HG03432 (cell line): ENCODE results near the gene UGT1A8.
"Not testable (repeated sequence)": the region's sequence is repeated elsewhere in the genome, so short reads cannot be mapped to it uniquely, and the experiment has no call there.

ENCODE experiments used
- ATAC-seq: cut with Tn5 transposase; IDR thresholded peaks from one replicate; pipeline ENCODE4 v1.9.1; 2021; ENCODE audit warnings: mild to moderate bottlenecking, moderate library complexity; ENCODE audit not compliant: unreplicated experiment

UGT1A8 gene

DNA sequence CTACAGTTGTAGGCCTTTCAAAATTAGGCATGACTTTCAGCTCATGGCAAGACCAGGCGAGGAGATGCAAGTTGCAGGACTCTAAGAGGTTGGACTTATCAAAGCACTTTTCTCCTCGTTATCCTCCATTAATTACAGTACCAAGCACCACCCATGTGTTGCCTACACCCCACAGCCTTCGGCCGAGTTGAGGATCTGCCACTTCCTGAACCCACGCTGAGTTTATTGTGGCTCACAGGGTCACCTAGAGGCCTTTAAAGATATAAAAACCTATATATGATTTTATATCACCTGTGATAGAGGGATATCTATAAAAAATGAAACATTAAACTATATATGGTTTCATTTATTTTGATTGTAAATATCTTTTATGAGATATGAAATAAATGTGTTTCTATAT is 21.4 kb downstream of the UGT1A8 start:
- ATAC-seq: no peak

DNA sequence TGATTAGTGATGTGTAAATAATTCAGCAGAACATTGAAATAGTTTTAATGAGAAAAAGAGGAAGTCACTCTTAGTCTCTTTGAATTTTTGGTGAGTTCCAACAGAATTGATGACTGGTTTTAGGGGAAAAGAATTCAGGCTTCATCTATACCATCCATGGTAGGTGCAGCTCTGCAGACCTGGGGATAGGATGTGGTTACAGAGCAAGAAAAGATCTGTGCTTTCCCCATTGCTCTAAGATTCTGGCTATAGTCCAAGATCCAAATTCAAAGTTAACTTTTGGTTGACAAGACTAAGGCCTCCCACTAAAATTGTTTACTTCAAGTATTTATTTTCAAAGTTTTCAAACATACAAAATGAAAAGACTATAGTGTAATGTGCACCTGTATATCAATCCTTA is 22.4 kb downstream of the UGT1A8 start:
- ATAC-seq: no peak

DNA sequence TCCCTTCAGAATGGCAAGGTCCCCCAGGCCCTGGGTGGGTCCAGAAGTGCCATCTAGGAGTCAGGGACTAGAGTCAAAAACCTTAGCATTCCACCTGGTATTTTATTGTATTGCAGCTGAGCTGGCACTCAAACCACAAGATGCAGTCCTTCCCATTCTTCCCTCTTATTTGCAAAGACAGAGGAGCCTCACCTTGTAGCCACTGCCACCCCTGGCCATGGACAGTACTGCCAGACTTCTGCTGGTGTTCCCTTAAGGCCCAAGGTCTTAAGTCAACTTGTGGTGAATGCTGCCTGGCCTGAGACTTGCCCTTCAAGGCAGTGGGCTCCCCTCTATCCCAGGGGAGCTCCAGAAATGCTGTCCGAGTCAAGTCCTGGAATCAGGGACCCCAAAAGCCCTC is 25.7 kb downstream of the UGT1A8 start:
- ATAC-seq: no peak

DNA sequence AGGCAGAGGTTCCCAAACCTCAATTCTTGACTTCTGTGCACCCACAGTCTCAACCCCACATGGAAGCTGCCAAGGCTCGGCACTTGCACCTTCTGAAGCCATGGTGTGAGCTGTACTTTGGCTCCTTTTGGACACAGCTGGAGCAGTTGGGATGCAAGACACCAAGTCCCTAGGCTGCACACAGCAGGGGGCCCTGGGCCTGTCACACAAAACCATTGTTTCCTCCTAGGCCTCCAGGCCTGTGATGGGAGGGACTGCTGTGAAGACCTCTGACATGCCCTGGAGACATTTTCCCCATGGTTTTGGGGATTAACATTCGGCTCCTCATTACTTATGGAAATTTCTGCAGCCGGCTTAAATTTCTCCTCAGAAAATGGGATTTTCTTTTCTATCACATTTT is 28.6 kb downstream of the UGT1A8 start:
- not testable (repeated sequence) for ATAC-seq

DNA sequence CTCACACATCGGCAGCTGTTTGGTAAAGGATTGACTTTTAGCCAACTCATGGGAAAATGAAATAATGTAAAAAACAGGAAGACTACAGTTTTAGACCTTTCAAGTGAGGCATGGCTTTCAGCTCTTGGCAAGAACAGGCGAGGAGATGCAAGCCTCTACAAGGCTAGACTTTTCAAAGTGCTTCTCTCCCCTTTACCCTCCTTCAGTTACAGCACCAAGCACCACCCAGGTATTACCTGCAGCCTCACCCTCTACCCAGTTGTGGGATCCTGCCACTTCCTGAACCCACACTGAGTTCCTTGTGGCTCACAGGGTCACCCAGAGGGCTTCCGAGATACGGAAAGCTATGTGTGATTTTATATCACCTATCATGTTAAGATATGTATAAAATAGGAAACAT is 33.5 kb downstream of the UGT1A8 start:
- ATAC-seq: no peak

DNA sequence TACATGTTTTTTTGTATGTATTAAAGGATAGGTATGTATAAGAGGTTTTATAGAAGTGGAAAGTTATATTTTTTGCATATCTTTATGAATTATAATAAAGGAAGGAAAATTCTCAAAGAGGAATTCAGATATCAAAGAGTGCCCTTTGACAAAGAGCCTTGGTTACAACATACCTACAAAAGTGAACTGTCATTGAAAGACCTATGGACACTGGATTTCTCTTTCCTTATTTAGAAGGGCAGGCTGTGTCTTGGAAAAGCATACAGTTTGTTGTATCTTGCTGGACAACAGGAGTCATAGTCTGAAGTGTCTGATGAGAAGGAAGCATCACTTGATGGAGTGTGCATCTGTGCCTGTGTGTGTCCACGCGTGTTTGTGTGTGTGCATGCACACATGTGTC is 34.0 kb downstream of the UGT1A8 start:
- ATAC-seq: no peak

DNA sequence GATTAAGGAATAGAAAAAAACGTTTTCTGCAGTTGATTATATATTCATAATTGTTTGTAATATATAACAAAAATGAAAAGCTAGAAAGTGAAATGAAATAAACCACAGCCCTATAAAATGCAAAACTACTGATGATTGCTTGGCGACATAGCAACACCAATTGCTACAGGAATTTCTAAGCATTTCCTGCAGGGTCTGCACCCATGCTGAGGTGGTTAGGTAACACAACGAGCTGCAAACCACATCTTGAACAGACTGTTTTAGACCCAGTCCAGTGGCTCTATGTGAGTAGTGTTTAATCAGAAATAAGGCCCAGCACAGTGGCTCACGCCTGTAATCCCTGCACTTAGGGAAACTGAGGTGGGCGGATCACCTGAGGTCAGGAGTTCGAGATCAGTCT is 37.1 kb downstream of the UGT1A8 start:
- ATAC-seq: no peak

DNA sequence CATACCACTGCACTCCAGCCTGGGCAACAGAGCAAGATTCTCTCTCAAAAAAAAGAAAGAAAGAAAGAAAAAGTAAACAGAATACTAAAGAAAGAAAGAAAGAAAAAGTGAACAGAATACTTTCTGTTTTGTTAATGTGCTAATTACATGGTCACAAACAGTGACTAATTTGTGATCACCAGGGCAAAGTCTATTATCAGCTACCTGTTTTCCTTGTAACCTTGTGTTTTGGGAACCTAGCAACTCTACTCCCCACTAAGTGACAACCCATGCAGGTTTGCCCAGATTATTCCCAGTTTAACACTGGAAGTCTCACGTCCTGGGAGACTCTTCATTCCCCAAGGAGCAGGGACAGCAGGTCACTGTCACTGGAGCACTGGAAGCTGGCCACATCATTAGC is 37.6 kb downstream of the UGT1A8 start:
- no peak for ATAC-seq

DNA sequence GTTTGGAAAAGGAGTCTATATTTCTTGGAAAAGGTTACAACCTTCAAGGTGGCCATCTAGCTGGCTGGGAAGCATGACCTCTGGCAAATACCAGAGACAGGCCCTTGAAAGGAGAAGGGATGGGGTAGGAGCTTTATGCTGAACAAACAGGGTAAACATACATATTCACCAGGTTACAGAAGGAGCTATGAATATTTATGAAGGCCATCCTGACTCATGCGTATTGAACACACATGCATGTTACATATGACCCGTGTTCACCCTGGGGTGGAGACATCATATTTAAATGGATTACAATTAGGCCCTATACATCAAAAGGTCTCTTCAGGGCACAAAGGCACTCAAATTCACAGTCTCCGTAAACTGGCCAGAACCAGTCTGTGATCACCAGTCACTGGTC is 38.5 kb downstream of the UGT1A8 start:
- ATAC-seq: not testable (repeated sequence)

DNA sequence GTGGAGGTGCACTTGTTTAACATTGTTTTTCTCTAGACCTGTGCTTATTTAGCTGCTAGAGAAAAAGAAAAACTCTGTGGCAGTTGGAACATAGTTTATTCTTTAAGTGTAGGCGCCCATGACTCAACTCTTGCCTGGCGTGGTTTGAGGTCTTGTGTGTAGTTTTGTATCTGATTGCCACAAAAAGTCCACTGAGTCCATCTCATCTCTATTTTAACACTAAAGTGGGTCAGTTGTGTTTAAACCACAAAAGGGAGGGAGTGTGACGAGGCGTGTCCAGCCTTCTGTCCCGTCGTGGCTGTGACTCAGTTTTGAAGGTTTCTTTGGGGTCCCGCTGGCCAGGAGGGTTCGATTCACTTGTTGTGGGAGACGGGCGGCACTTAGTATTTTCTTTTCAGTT is 39.0 kb downstream of the UGT1A8 start:
- ATAC-seq: no peak

DNA sequence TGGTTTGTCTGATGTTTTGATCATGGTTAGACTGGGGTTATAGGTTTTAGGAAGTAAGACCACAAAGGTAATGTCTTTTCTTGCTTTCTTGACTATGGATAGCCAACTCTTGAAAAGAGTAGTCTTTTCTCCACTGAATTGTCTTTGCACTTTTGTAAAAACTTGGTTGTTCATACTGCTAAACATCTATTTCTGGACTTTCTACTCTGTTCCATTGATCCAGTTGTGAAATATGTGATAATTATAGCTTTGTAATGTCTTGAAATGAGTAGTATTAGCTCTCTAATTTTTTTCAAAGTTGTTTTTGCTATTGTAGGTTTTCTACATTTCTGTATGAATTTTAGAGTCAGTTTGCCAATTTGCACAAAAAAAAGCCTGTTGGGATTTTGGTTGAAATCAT is 41.2 kb downstream of the UGT1A8 start:
- ATAC-seq: no peak

DNA sequence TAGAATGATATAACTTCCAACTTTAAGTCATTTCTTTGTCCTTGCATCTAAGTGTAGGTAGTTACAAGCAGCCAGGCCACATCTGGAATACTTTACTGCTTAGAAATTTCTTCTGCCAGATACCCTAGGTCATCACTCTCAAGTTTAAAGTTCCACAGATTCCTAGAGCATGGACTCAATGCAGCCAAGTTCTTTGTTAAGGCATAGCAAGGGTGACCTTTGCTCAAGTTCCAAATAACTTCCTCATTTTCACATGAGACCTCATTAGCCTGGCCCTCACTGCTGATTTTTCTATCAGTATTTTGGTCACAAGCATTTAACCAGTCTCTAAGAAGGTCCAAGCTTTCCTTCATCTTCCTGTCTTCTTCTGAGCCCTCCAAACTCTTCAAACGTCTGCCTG is 46.5 kb downstream of the UGT1A8 start:
- ATAC-seq: no peak

DNA sequence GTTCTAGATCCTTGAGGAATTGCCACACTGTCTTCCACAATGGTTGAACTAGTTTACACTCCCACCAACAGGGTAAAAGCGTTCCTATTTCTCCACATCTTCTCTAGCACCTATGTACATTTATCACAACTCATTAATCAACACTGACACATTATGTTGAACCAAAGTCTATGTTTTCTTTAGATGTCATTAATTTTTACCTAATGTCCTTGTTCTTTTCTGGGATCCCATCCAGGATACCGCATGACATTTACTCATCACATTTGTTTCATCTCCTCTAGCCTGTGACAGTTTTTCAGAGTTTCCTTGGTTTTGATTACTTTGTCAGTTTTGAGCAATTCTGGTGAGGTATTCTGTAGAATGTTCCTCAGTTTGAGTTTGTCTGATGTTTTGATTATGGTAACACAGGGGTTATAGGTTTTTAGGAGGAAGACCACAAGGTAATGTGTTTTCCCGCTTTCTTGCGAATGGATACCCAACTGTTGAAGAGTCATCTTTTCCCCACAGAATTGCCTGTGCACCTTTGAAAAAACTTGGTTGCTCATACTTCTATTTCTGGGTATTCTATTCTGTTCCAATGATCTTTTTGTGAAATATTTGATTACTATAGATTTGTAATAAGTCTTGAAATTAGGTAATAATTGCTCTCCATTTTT is 51.3 kb downstream of the UGT1A8 start:
- ATAC-seq: no peak

DNA sequence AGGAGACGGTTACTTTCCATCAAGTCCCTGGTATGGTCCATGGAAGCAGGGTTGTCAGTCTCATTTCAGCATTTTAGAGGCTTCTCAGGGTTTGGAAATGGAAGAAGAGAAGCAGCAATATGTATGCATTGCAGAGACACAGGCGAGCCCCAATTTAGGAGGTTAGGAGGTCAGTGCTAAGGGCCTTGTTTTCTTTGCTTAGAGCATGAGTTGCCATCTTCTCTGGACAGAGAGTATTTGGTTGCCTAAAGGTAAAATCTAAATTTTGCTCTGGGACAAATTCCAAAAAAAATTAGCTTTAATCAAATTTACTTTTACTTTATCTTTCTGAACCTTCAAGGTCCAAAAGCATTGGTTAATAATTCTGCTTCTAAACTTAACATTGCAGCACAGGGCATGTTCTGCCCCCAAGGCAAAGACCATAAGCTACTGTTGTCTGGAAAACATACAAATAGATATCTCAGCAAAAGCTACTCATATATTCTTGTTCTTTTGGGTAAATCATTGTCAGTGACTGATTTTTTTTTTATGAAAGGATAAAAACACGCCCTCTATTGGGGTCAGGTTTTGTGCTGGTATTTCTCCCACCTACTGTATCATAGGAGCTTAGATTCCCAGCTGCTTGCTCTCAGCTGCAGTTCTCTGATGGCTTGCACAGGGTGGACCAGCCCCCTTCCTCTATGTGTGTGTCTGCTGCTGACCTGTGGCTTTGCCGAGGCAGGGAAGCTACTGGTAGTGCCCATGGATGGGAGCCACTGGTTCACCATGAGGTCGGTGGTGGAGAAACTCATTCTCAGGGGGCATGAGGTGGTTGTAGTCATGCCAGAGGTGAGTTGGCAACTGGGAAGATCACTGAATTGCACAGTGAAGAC is 54.1 kb downstream of the UGT1A8 start, which contains the start of gene UGT1A9:
Gene UGT1A9, plus strand, starts transcription at position 609 of the 872 bp plus-strand sequence. Its CDS starts 37 bp downstream, at position 646.
- ATAC-seq: no peak

DNA sequence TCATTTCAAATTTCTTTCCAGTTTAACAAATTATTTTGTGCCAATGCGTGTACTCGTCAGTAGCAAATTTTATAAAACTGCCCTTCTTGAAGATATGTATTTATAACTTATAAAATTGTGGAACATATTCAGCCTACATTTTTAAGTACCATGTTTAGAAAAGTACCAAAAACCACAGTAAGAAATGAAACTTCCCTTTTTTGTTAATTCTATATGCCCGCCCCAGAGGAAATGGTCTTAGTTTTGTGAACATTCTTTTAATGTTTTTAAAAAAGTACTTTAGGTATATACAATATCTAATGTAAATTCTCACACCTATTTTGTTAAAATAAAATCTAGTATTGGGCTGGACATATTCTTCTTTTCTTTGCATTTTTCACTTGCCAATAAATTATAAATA is 55.5 kb downstream of the UGT1A8 start:
- no peak for ATAC-seq

DNA sequence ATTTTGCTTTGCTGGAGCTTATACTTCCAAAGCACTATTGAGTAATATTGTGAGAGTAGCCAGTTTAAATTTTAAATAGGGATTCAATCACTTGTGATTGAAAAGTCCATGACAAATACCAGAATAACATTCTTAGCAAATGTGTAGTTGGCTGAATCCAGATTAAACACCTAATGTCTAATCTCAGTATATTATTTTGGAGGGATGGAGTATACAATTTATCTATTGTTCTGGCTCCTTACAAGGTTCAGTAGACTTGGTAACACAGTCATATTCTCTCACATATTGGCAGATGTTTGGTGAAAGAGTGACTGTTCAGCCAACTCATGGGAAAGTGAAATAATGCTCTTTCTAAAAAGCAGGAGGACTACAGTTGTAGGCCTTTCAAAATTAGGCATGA is 56.5 kb downstream of the UGT1A8 start:
- no peak for ATAC-seq

DNA sequence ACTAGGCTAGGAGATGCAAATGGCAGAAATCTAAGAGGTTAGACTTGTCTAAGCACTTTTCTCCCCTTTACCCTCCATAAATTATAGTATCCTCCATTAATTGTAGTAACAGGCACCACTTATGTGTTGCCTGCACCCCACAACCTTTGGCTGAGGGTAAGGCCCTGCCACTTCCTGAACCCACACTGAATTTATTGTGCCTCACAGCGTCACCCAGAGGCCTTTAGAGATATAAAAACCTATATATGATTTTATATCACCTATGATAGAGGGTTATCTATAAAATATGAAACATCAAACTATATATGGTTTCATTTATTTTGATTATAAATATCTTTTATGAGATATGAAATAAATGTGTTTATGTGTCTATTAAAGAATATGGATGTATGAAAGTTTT is 56.9 kb downstream of the UGT1A8 start:
- ATAC-seq: no peak

DNA sequence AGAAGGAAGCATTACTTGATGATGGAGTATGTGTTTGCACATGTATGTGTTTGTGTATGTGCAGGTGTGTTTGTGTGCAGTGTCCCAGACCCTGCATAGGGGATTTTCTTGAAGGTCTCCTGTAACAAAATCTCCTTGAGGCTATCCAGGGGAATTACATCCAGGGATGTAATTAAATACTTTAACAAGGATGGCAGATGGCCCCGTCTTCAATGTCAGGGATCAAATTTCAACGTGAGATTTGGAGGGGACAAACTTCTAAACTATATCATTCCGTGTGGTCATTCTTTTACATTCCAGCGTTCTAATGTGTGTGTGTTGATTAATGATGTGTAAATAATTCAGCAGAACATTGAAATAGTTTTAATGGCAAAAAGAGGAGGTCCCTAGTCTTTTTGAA is 57.6 kb downstream of the UGT1A8 start:
- ATAC-seq: no peak

DNA sequence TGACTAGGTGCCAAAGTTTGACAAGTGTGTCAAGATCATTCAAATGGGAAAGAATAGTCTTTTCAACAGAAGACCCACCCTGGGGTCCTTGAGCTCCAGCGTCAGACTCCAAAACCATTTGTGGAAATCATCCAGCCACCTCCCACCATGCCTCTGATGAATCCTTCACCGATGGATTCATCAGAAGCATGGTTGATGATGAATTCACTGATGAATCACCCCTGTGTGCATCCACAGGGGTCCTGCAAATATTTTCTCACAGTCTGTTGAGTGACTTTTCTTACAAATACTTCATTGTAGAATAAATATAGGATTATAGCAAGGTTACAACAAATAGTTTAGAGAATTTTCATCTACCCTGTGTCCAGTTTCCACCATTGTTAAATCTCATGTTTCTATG is 58.6 kb downstream of the UGT1A8 start:
- no peak for ATAC-seq

DNA sequence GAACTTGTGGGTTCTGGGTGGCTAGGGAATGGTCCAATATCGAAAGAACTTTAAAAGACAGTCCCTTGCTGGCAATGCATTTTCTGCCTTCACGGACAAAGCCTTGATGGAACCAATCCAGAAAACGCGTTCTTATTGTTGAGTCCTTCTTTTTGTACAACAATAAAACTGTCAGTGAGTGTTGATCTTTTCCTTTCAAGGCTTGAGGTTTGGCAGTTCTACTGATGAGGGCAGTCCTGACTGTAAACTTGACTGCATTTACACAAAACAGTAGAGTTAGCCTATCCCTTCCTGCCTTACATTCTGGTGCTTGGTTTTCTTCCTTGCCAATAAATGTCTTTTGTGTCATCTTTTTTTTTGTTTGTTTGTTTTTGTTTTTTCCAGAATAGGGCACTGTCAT is 61.8 kb downstream of the UGT1A8 start:
- ATAC-seq: no peak

DNA sequence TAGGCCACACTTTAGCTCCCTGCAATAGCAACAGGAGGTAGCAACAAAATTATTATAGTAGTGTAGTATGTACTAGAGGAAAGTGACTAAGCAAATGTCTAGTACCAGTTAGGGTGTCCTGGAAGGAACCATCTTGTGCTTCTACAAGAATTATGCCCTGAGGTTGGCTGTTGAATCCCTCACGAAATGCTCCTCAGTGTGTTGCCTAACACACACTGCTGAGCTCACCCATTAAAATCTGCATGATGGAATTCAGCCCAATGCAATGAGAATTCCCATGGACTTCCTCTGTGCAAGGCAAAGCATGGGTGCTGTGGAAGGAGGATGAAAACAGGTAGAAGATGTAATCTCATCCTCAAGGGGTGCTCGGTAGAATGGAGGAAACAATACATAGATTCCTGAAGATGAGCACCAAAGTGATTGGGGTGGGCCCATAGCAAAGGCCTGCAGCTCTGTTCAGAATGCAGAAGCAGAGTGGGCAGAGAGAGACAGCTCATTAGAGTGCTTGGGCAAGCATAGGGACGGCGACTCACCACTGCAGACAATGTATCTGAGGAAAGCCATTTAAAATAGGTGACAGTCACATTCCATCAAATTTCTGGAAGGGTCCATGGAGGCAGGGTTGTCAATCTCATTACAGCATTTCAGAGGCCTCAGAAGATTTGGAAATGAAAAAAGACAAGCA is 63.1 kb downstream of the UGT1A8 start:
- no peak for ATAC-seq
